Activated T-cell treated with anti-CD3 and anti-CD28 coated beads, Interleukin-2, amount 50 U/mL, for 24 hours (primary cell): ENCODE data around the gene IGF2BP1.
"Not testable (repeated sequence)": the region's sequence is repeated elsewhere in the genome, so short reads cannot be mapped to it uniquely, and the experiment has no call there.

ENCODE experiments used
- DNase-seq: peaks from one replicate; pipeline ENCODE4 v3.0.0-alpha.2; 2020
- H3K27ac Mint-ChIP-seq: 2 replicates; pipeline ENCODE4 v1.8.0; 2020; ENCODE audit warnings: mild to moderate bottlenecking, mixed read lengths
- H3K27me3 Mint-ChIP-seq: 2 replicates; pipeline ENCODE4 v1.8.0; 2020; ENCODE audit warnings: mixed read lengths
- H3K36me3 Mint-ChIP-seq: 2 replicates; pipeline ENCODE4 v1.8.0; 2020; ENCODE audit warnings: low read depth, mixed read lengths
- H3K4me1 Mint-ChIP-seq: 2 replicates; pipeline ENCODE4 v1.8.0; 2020; ENCODE audit warnings: low read depth, mixed read lengths
- H3K4me3 Mint-ChIP-seq: 2 replicates; pipeline ENCODE4 v1.8.0; 2020; ENCODE audit warnings: mild to moderate bottlenecking, moderate library complexity, mixed read lengths
- H3K9me3 Mint-ChIP-seq: 2 replicates; pipeline ENCODE4 v1.8.0; 2020; ENCODE audit warnings: mixed read lengths

IGF2BP1 gene

GRCh38 chr17:49002766-49003165, 5.6 kb downstream of the IGF2BP1 start:
- Mint-ChIP-seq H3K4me1 (peaks cover 14% of the 10 kb centered on the region), H3K4me3 (no peak overlapping the region), H3K36me3 (no peaks in the 10 kb centered on the region), H3K27me3 (peaks cover 95% of the 10 kb centered on the region), H3K9me3 (no peaks in the 10 kb centered on the region), H3K27ac (no peak overlapping the region)
- DNase-seq: no peak

- Mint-ChIP-seq H3K27me3 (peaks cover 90% of the 10 kb centered on the region), H3K4me3 (no peak overlapping the region), H3K4me1 (peaks cover 4% of the 10 kb centered on the region), H3K9me3 (no peaks in the 10 kb centered on the region), H3K36me3 (no peaks in the 10 kb centered on the region), H3K27ac (no peak overlapping the region)
- DNase-seq: no peak
Observed at GRCh38 chr17:49003557-49004511, 6.6 kb downstream of the IGF2BP1 start.

GRCh38 chr17:49005140-49005539, 8.0 kb downstream of the IGF2BP1 start:
- Mint-ChIP-seq H3K27ac (no peak overlapping the region), H3K4me3 (no peak overlapping the region), H3K4me1 (peaks cover 4% of the 10 kb centered on the region), H3K9me3 (no peaks in the 10 kb centered on the region), H3K27me3 (peaks cover 83% of the 10 kb centered on the region), H3K36me3 (no peaks in the 10 kb centered on the region)
- DNase-seq: no peak

- not testable (repeated sequence) for H3K9me3 Mint-ChIP-seq, H3K4me1 Mint-ChIP-seq, H3K4me3 Mint-ChIP-seq, H3K36me3 Mint-ChIP-seq, DNase-seq, H3K27ac Mint-ChIP-seq
- peaks cover 75% of the 10 kb centered on the region for H3K27me3 Mint-ChIP-seq
Observed at GRCh38 chr17:49008908-49009307, 11.7 kb downstream of the IGF2BP1 start.

GRCh38 chr17:49012769-49013255, 15.6 kb downstream of the IGF2BP1 start:
- peaks cover 68% of the 10 kb centered on the region for H3K27me3 Mint-ChIP-seq
- H3K36me3 Mint-ChIP-seq: no peaks in the 10 kb centered on the region
- no peak for DNase-seq
- no peak overlapping the region for H3K4me3 Mint-ChIP-seq
- H3K4me1 Mint-ChIP-seq: peaks cover 5% of the 10 kb centered on the region
- H3K27ac Mint-ChIP-seq: no peak overlapping the region
- no peaks in the 10 kb centered on the region for H3K9me3 Mint-ChIP-seq

- Mint-ChIP-seq H3K9me3 (no peaks in the 10 kb centered on the region), H3K36me3 (no peaks in the 10 kb centered on the region), H3K4me3 (no peak overlapping the region), H3K27ac (no peak overlapping the region), H3K4me1 (peaks cover 5% of the 10 kb centered on the region), H3K27me3 (peaks cover 70% of the 10 kb centered on the region)
- DNase-seq: no peak
Observed at GRCh38 chr17:49013311-49014213, 16.4 kb downstream of the IGF2BP1 start.

- Mint-ChIP-seq H3K9me3 (no peaks in the 10 kb centered on the region), H3K27ac (no peak overlapping the region), H3K27me3 (peaks cover 62% of the 10 kb centered on the region), H3K4me3 (no peak overlapping the region), H3K36me3 (no peaks in the 10 kb centered on the region), H3K4me1 (peaks cover 5% of the 10 kb centered on the region)
- no peak for DNase-seq
Observed at GRCh38 chr17:49015179-49015923, 18.2 kb downstream of the IGF2BP1 start.

- Mint-ChIP-seq H3K27ac (no peak overlapping the region), H3K9me3 (no peaks in the 10 kb centered on the region), H3K4me3 (no peak overlapping the region), H3K27me3 (peaks cover 62% of the 10 kb centered on the region), H3K36me3 (no peaks in the 10 kb centered on the region), H3K4me1 (peaks cover 5% of the 10 kb centered on the region)
- DNase-seq: no peak
Observed at GRCh38 chr17:49015924-49016774, 19.0 kb downstream of the IGF2BP1 start.

GRCh38 chr17:49016775-49017463, 19.7 kb downstream of the IGF2BP1 start:
- no peaks in the 10 kb centered on the region for H3K9me3 Mint-ChIP-seq
- H3K27me3 Mint-ChIP-seq: peaks cover 59% of the 10 kb centered on the region
- DNase-seq: no peak
- H3K4me1 Mint-ChIP-seq: peaks cover 5% of the 10 kb centered on the region
- no peaks in the 10 kb centered on the region for H3K36me3 Mint-ChIP-seq
- H3K4me3 Mint-ChIP-seq: no peak overlapping the region
- H3K27ac Mint-ChIP-seq: no peak overlapping the region

GRCh38 chr17:49018116-49018612, 21.0 kb downstream of the IGF2BP1 start:
- Mint-ChIP-seq H3K27me3 (peaks cover 53% of the 10 kb centered on the region), H3K27ac (no peak overlapping the region), H3K9me3 (no peaks in the 10 kb centered on the region), H3K4me3 (no peak overlapping the region), H3K36me3 (no peaks in the 10 kb centered on the region), H3K4me1 (peaks cover 5% of the 10 kb centered on the region)
- DNase-seq: no peak

GRCh38 chr17:49018748-49019147, 21.6 kb downstream of the IGF2BP1 start:
- H3K36me3 Mint-ChIP-seq: no peaks in the 10 kb centered on the region
- H3K4me3 Mint-ChIP-seq: no peak overlapping the region
- no peak overlapping the region for H3K27ac Mint-ChIP-seq
- no peaks in the 10 kb centered on the region for H3K9me3 Mint-ChIP-seq
- peaks cover 5% of the 10 kb centered on the region for H3K4me1 Mint-ChIP-seq
- H3K27me3 Mint-ChIP-seq: peaks cover 53% of the 10 kb centered on the region
- DNase-seq: no peak

- no peak for DNase-seq
- H3K4me1 Mint-ChIP-seq: no peaks in the 10 kb centered on the region
- no peak overlapping the region for H3K27ac Mint-ChIP-seq
- no peak overlapping the region for H3K4me3 Mint-ChIP-seq
- H3K36me3 Mint-ChIP-seq: no peaks in the 10 kb centered on the region
- no peaks in the 10 kb centered on the region for H3K9me3 Mint-ChIP-seq
- H3K27me3 Mint-ChIP-seq: peaks cover 45% of the 10 kb centered on the region
Observed at GRCh38 chr17:49020609-49021008, 23.4 kb downstream of the IGF2BP1 start.
